OCI-LY1 (cell line): ENCODE measurements around the gene MTHFD1L.

Experiments used
- H2AFZ ChIP-seq: fragments of 200-600 bp; sonication (generic), shearing (Covaris generic); 2 replicates; pipeline ENCODE4 v1.6.0; 2014; ENCODE audit warnings: antibody characterized with exemption, mild to moderate bottlenecking, low read length
- H3F3A ChIP-seq: fragments of 200-600 bp; sonication (generic), shearing (Covaris generic); 2 replicates; pipeline ENCODE4 v1.6.0; 2014; ENCODE audit warnings: mild to moderate bottlenecking, antibody characterized with exemption, low read length, moderate library complexity; ENCODE audit not compliant: insufficient read depth
- H3K27ac ChIP-seq: fragments of 200-600 bp; sonication (generic); 2 replicates; pipeline ENCODE4 v1.5.1; 2014; ENCODE audit warnings: low read length, mixed run types, mild to moderate bottlenecking, low read depth; ENCODE audit not compliant: poor library complexity, severe bottlenecking
- H3K27me3 ChIP-seq: fragments of 200-600 bp; sonication (generic); 2 replicates; pipeline ENCODE4 v1.6.0; 2014; ENCODE audit warnings: antibody characterized with exemption, mild to moderate bottlenecking, low read length, moderate library complexity; ENCODE audit not compliant: insufficient read depth
- H3K36me3 ChIP-seq: fragments of 200-600 bp; sonication (generic); 2 replicates; pipeline ENCODE4 v1.6.1; 2014; ENCODE audit warnings: mild to moderate bottlenecking, antibody characterized with exemption, low read length, moderate library complexity, mixed read lengths; ENCODE audit not compliant: insufficient read depth
- H3K4me1 ChIP-seq: fragments of 200-600 bp; sonication (generic); 2 replicates; pipeline ENCODE4 v1.5.1; 2014; ENCODE audit warnings: mild to moderate bottlenecking, low read length, moderate library complexity; ENCODE audit not compliant: insufficient read depth, severe bottlenecking
- H3K4me2 ChIP-seq: fragments of 200-600 bp; sonication (generic), shearing (Covaris generic); 2 replicates; pipeline ENCODE4 v1.6.1; 2014; ENCODE audit warnings: low read length
- H3K4me3 ChIP-seq: fragments of 200-600 bp; sonication (generic); 2 replicates; pipeline ENCODE4 v1.5.1; 2014; ENCODE audit warnings: low read length, low read depth, mild to moderate bottlenecking, mixed read lengths; ENCODE audit not compliant: poor library complexity, severe bottlenecking
- H3K79me2 ChIP-seq: fragments of 200-600 bp; shearing (Covaris generic); 2 replicates; pipeline ENCODE4 v1.6.1; 2016; ENCODE audit warnings: mixed run types, low read length, mixed read lengths; ENCODE audit not compliant: insufficient read depth
- H3K9ac ChIP-seq: fragments of 200-600 bp; sonication (generic), shearing (Covaris generic); 2 replicates; pipeline ENCODE4 v1.6.1; 2014; ENCODE audit warnings: mild to moderate bottlenecking, low read length, mixed read lengths
- H3K9me2 ChIP-seq: fragments of 200-600 bp; sonication (generic), shearing (Covaris generic); 2 replicates; pipeline ENCODE4 v1.6.1; 2014; ENCODE audit warnings: low read depth, mild to moderate bottlenecking, low read length, mixed read lengths
- H3K9me3 ChIP-seq: fragments of 200-600 bp; shearing (Covaris generic); 2 replicates; pipeline ENCODE4 v1.6.1; 2014; ENCODE audit warnings: low read length, mixed read lengths
- H4K20me1 ChIP-seq: fragments of 200-600 bp; sonication (generic), shearing (Covaris generic); 2 replicates; pipeline ENCODE4 v1.6.0; 2016; ENCODE audit warnings: mild to moderate bottlenecking, low read length; ENCODE audit not compliant: insufficient read depth
- EZH2 ChIP-seq: fragments of 200-600 bp; sonication (generic), shearing (Covaris generic); IDR thresholded peaks from 2 replicates; pipeline ENCODE4 v1.8.0; 2017; ENCODE audit warnings: borderline replicate concordance, mixed run types, mild to moderate bottlenecking, antibody characterized with exemption, low read length, moderate library complexity, mixed read lengths
- TF ChIP-seq, protein P1 (sequence below): fragments of 200-600 bp; sonication (generic), shearing (Covaris generic); IDR thresholded peaks from 2 replicates; pipeline ENCODE4 v1.5.1; 2017; ENCODE audit warnings: mild to moderate bottlenecking, antibody characterized with exemption, low read length, moderate library complexity, mixed read lengths

The MTHFD1L gene

DNA sequence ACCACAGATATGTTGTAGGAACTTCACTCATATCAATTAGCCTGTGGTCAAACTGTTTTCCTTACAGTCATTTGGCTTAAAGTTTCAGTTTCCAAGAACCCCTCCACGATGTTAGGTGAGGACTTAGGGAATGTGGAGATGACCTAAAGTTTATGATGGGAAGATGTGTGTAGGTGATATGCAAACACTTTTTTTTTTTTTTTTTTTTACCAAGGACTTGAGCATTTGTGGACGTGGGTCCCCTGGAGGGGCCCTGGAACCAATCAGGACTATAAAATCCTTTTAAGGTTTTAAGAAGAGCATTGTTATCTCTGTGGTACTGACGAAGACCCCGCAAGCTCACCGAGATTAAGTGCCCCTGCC lies 478 bp upstream of the MTHFD1L start:
- no peak overlapping the region for H2AFZ ChIP-seq
- H3K9me3 ChIP-seq: no peaks in the 10 kb centered on the region
- H3K79me2 ChIP-seq: peaks cover 31% of the 10 kb centered on the region
- peak overlapping the region; percentile 47 for H3K27ac ChIP-seq
- H3F3A ChIP-seq: no peaks in the 10 kb centered on the region
- TF ChIP-seq EZH2: no peak
- TF ChIP-seq, protein P1, sequence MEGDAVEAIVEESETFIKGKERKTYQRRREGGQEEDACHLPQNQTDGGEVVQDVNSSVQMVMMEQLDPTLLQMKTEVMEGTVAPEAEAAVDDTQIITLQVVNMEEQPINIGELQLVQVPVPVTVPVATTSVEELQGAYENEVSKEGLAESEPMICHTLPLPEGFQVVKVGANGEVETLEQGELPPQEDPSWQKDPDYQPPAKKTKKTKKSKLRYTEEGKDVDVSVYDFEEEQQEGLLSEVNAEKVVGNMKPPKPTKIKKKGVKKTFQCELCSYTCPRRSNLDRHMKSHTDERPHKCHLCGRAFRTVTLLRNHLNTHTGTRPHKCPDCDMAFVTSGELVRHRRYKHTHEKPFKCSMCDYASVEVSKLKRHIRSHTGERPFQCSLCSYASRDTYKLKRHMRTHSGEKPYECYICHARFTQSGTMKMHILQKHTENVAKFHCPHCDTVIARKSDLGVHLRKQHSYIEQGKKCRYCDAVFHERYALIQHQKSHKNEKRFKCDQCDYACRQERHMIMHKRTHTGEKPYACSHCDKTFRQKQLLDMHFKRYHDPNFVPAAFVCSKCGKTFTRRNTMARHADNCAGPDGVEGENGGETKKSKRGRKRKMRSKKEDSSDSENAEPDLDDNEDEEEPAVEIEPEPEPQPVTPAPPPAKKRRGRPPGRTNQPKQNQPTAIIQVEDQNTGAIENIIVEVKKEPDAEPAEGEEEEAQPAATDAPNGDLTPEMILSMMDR: no peak
- H3K4me1 ChIP-seq: peaks cover 15% of the 10 kb centered on the region
- H3K9ac ChIP-seq: peak overlapping the region; percentile 97
- H3K4me3 ChIP-seq: peak overlapping the region; percentile 97
- no peaks in the 10 kb centered on the region for H3K36me3 ChIP-seq
- H4K20me1 ChIP-seq: no peaks in the 10 kb centered on the region
- H3K9me2 ChIP-seq: no peaks in the 10 kb centered on the region
- no peaks in the 10 kb centered on the region for H3K27me3 ChIP-seq
- peak overlapping the region; percentile 86 for H3K4me2 ChIP-seq

DNA sequence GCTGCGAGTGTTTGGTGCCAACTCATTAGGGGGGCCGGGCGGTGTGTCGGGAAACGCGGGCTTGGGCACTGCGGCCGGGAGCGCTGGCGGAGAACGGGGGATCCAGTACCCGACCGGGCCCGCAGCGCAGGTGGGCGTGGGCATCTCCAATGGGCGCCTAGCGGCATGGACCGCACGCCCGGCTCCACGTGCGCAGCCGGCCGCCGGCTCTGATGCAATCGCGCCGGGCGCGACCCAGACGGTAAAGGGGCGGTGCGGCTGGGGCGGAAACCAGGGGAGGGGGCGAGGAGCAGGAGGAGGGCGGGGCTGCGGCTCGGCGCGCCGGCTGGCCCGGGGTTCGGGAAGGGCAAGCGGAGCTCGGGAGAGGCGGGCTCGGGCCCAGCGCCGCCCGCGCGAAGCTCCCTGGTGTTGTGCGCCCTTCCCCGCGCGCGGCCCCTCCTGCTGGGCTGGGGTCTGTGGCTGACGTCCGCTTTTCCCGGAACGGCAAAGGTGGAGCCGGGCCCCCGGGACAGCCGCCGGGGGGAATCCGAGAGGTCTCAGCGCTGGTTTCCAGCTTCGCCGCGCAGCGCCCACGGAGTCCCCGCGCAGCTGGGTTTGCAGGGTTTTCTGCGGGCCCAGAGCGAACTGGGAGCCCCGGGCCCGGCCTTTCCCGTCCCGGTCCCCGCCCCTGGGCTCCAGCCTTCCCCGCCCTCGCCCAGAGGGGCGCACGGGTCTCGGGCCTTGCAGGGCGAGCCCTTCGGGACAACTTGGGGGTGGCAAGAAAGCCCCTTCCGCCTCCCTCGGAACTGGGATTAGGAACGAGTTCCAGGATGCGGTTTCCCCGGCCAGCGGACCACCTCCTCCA lies 867 bp downstream of the MTHFD1L start:
- H3K27ac ChIP-seq: peak overlapping the region; percentile 42
- H3K4me2 ChIP-seq: peak overlapping the region; percentile 86
- H4K20me1 ChIP-seq: no peaks in the 10 kb centered on the region
- H3F3A ChIP-seq: no peaks in the 10 kb centered on the region
- peaks cover 15% of the 10 kb centered on the region for H3K4me1 ChIP-seq
- H3K36me3 ChIP-seq: no peaks in the 10 kb centered on the region; the same call in 1 of the 2 replicates
- peaks cover 41% of the 10 kb centered on the region for H3K79me2 ChIP-seq
- H3K9me3 ChIP-seq: no peaks in the 10 kb centered on the region
- H3K4me3 ChIP-seq: peak overlapping the region; percentile 97
- no peak overlapping the region for H2AFZ ChIP-seq
- no peaks in the 10 kb centered on the region for H3K27me3 ChIP-seq
- H3K9ac ChIP-seq: peak overlapping the region; percentile 97
- no peaks in the 10 kb centered on the region for H3K9me2 ChIP-seq
- TF ChIP-seq, protein P1: no peak
- no peak for TF ChIP-seq EZH2

DNA sequence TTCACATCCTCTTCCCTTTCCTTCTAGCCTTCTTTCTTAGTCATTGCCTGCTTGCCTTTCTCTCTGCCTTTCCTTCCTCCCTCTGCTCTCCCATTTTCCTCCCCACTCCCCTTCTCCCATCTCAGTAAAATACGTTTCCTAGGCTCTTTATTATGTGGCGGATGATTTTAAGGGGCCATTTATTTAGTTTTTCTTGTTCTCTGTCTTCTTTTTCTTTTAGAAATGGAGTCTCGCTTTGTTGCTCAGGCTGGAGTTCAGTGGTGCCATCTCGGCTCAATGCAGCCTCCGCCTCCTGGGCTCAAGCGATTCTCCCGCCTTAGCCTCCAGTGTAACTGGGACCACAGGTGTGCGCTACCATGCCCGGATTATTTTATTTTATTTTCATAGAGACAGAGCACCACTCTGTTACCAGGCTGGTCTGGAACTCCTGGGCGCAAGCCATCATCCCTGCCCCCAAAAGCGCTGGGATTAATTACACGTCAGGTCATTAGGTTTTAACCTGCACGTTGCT lies 1.5 kb downstream of the MTHFD1L start:
- H3K9me3 ChIP-seq: no peaks in the 10 kb centered on the region
- H3K9ac ChIP-seq: peak overlapping the region; percentile 97
- H3K4me1 ChIP-seq: peaks cover 15% of the 10 kb centered on the region
- no peaks in the 10 kb centered on the region for H3K9me2 ChIP-seq
- H3K27me3 ChIP-seq: no peaks in the 10 kb centered on the region
- H2AFZ ChIP-seq: no peak overlapping the region
- TF ChIP-seq EZH2: no peak
- TF ChIP-seq, protein P1: no peak
- H3F3A ChIP-seq: no peaks in the 10 kb centered on the region
- H3K36me3 ChIP-seq: peaks cover 1% of the 10 kb centered on the region
- H3K27ac ChIP-seq: peak overlapping the region; percentile 42
- H4K20me1 ChIP-seq: no peaks in the 10 kb centered on the region
- peak overlapping the region; percentile 86 for H3K4me2 ChIP-seq
- peak overlapping the region; percentile 97 for H3K4me3 ChIP-seq
- H3K79me2 ChIP-seq: peaks cover 42% of the 10 kb centered on the region
